GM10248 (cell line): ENCODE measurements around the gene ZNF664.

Experiments used
- CTCF ChIA-PET: fragments of 300-600 bp; sonication (Branson Sonifier 250); formaldehyde crosslinking; extraction: SDS; loops from one replicate; lab custom pipeline; 2021; ENCODE audit warnings: antibody characterized with exemption; lab: Yijun Ruan, JAX
- POLR2A ChIA-PET: fragments of 350-650 bp; sonication (Branson Sonifier 250); formaldehyde crosslinking; extraction: SDS; loops from one replicate; lab custom pipeline; 2020; ENCODE audit warnings: antibody characterized with exemption; lab: Yijun Ruan, JAX
- DNase-seq: peaks from one replicate; pipeline ENCODE4 v3.0.0; 2012; ENCODE audit errors: extremely low spot score
- CTCF ChIP-seq: IDR thresholded peaks from 2 replicates; pipeline ENCODE4 v1.5.1; 2012; ENCODE audit warnings: mild to moderate bottlenecking, low read depth; ENCODE audit errors: extremely low read depth, missing control alignments, control extremely low read depth

Gene ZNF664

GRCh38 chr12:123941000-123941399 is 32.0 kb upstream of the ZNF664 start:
- CTCF ChIA-PET: interaction anchor here (1.1 kb wide), 1 partner anchor 11 kb away, joined by 3 read pairs; no protein-coding TSS in a partner anchor
- no peak for DNase-seq
- TF ChIP-seq CTCF: no peak
- POLR2A ChIA-PET: no interaction called here

GRCh38 chr12:123941624-123942237 is 31.3 kb upstream of the ZNF664 start:
- DNase-seq: no peak
- ChIA-PET CTCF (no interaction called here), POLR2A (no interaction called here)
- TF ChIP-seq CTCF: no peak

- ChIA-PET CTCF (no interaction called here), POLR2A (no interaction called here)
- no peak for DNase-seq
- TF ChIP-seq CTCF: no peak
Observed at GRCh38 chr12:123942238-123942653, 30.8 kb upstream of the ZNF664 start.

GRCh38 chr12:123942911-123943648 is 29.9 kb upstream of the ZNF664 start:
- no peak for DNase-seq
- no peak for TF ChIP-seq CTCF
- CTCF ChIA-PET: no interaction called here
- POLR2A ChIA-PET: no interaction called here

- no peak for TF ChIP-seq CTCF
- ChIA-PET POLR2A (no interaction called here), CTCF (no interaction called here)
- DNase-seq: no peak
Observed at GRCh38 chr12:123943816-123944215, 29.2 kb upstream of the ZNF664 start.

GRCh38 chr12:123944696-123945095 is 28.3 kb upstream of the ZNF664 start:
- ChIA-PET POLR2A (no interaction called here), CTCF (no interaction called here)
- no peak for TF ChIP-seq CTCF
- no peak for DNase-seq
